ENCODE measurements around the gene STUB1.

STUB1 gene

GRCh38 chr16:693364-693763 is 13.2 kb downstream of the STUB1 start:
- no peak overlapping the region for H3K4me3 ChIP-seq (ENCODE audit: low read depth, low read length)
- H3K27ac ChIP-seq = no peak overlapping the region
- H3K27me3 ChIP-seq (ENCODE audit: control insufficient read depth, insufficient read depth, low read length) = no peaks in the 10 kb centered on the region
- no peak overlapping the region for H2AFZ ChIP-seq
- peaks cover 5% of the 10 kb centered on the region for H3K79me2 ChIP-seq
- no peak overlapping the region for H3K9ac ChIP-seq
- no peaks in the 10 kb centered on the region for H3K9me3 ChIP-seq (ENCODE audit: control insufficient read depth, low read length)
- TF ChIP-seq CTCF (IDR thresholded peaks at IDR 0.05) = no peak
- H3K36me3 ChIP-seq (ENCODE audit: control insufficient read depth, insufficient read depth, low read length) = no peaks in the 10 kb centered on the region
- peaks cover 22% of the 10 kb centered on the region for H3K4me1 ChIP-seq
- no peak overlapping the region for H3K4me2 ChIP-seq (ENCODE audit: low read length)

GRCh38 chr16:693766-694165 is 13.6 kb downstream of the STUB1 start:
- peaks cover 22% of the 10 kb centered on the region for H3K4me1 ChIP-seq
- no peak overlapping the region for H2AFZ ChIP-seq
- no peak overlapping the region for H3K9ac ChIP-seq
- peaks cover 6% of the 10 kb centered on the region for H3K79me2 ChIP-seq
- H3K36me3 ChIP-seq (ENCODE audit: control insufficient read depth, insufficient read depth, low read length) = no peaks in the 10 kb centered on the region
- H3K4me2 ChIP-seq (ENCODE audit: low read length) = no peak overlapping the region
- H3K27ac ChIP-seq = no peak overlapping the region
- H3K4me3 ChIP-seq (ENCODE audit: low read depth, low read length) = no peak overlapping the region
- no peaks in the 10 kb centered on the region for H3K27me3 ChIP-seq (ENCODE audit: control insufficient read depth, insufficient read depth, low read length)
- TF ChIP-seq CTCF (IDR thresholded peaks at IDR 0.05) = no peak
- no peaks in the 10 kb centered on the region for H3K9me3 ChIP-seq (ENCODE audit: control insufficient read depth, low read length)

GRCh38 chr16:694187-694862 is 14.1 kb downstream of the STUB1 start:
- Histone ChIP-seq H3K27me3 (ENCODE audit: control insufficient read depth, insufficient read depth, low read length) (no peaks in the 10 kb centered on the region), H3K9ac (no peak overlapping the region), H3K9me3 (ENCODE audit: control insufficient read depth, low read length) (no peaks in the 10 kb centered on the region), H3K79me2 (peaks cover 5% of the 10 kb centered on the region), H3K4me2 (ENCODE audit: low read length) (peak overlapping the region; percentile 72), H3K36me3 (ENCODE audit: control insufficient read depth, insufficient read depth, low read length) (no peaks in the 10 kb centered on the region), H3K4me3 (ENCODE audit: low read depth, low read length) (peak overlapping the region; percentile 56), H3K4me1 (peaks cover 16% of the 10 kb centered on the region), H2AFZ (no peak overlapping the region), H3K27ac (no peak overlapping the region)
- no peak for TF ChIP-seq CTCF (IDR thresholded peaks at IDR 0.05)

DNA sequence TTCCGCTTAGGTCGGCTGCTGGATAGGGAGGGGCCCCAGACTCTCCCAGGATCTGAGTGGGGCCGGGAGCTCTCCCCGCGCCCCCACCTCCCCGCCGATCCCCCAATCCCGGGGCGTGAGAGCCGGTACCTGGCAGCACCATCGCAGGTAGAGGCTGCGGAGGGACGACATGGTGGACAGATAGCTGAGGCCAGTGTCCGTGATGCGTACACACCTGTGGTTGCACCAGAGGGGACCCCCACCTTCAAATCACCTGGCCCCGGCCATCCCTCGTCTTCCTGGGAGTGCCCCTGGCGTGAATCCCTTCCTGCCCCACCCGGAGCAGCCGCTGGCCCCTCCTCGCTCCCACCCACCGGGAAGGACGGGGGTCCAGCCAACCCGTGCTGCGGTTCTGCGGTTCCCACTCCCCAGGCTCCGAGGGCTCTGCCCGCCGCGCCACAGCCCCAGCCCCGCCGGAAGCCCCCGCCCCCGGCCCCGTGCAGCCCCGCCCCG is 14.7 kb downstream of the STUB1 start:
- Histone ChIP-seq H3K9me3 (ENCODE audit: control insufficient read depth, low read length) (no peaks in the 10 kb centered on the region), H3K4me1 (peaks cover 13% of the 10 kb centered on the region), H3K9ac (no peak overlapping the region), H3K4me2 (ENCODE audit: low read length) (peak overlapping the region; percentile 72), H3K27me3 (ENCODE audit: control insufficient read depth, insufficient read depth, low read length) (no peaks in the 10 kb centered on the region), H3K4me3 (ENCODE audit: low read depth, low read length) (peak overlapping the region; percentile 56), H3K36me3 (ENCODE audit: control insufficient read depth, insufficient read depth, low read length) (no peaks in the 10 kb centered on the region), H3K27ac (no peak overlapping the region), H2AFZ (no peak overlapping the region), H3K79me2 (peaks cover 3% of the 10 kb centered on the region)
- TF ChIP-seq CTCF (IDR thresholded peaks at IDR 0.05) = no peak
